Urothelium cell line (cell line): ENCODE results near the gene ARRDC5.
"Not testable (repeated sequence)": the region's sequence is repeated elsewhere in the genome, so short reads cannot be mapped to it uniquely, and the experiment has no call there.

ENCODE experiments used
- DNase-seq: peaks from one replicate; pipeline ENCODE4 v3.0.0; 2011; ENCODE audit warnings: low spot score, mixed read lengths
- FAIRE-seq: peaks from 2 replicates; lab custom pipeline; 2011; peaks lifted over from hg19 to GRCh38; lab: Jason Lieb, UNC

Gene ARRDC5

DNA sequence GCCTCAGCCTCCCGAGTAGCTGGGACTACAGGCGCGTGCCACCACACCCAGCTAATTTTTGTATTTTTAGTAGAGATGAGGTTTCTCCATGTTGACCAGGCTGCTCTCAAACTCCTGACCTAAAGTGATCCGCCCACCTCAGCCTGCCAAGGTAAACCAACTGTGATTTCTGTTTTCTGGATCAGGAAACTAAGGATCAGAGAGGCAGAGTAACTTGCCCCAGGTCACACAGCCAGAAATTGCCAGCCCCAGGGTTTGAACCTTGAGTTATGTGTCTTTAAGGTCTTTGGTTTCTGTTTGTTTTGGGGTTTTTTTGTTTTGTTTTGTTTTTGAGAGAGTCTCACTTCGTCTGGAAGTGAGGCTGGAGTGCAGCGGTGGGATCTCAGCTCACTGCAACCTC, 31.0 kb downstream of the ARRDC5 start:
- DNase-seq (no peak), FAIRE-seq (no peak)

DNA sequence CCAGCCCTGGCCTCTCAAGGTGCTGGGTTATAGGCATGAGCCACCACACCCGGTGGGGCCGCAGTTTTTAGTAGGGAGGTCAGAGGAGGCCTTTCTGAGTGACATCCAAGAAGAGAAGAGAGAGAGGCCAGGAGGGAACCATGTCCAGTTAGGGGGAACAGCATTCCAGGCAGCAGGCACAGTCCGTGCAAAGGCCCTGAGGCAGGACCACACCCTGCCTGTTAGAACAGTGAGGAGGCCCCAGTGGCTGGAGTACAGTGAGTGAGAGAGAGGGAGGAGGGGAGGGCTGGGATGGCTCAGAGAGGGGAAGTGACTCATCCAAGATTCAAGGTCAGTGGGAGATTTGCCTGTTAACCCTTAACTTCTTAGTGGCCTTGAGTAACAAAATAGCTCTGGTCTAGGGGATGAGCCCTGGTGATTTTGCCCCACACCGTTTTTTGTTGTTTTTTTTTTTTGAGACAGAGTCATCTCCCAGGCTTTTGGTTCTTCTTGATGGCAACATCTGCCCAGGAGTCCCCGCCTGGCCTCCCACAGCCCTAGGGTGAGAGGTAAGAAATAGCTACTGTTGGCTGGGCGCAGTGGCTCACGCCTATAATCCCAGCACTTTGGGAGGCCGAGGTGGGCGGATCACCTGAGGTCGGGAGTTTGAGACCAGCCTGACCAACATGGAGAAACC, 32.5 kb downstream of the ARRDC5 start:
- FAIRE-seq: no peak
- DNase-seq: peak; percentile 73

GRCh38 chr19:4868286-4868834, 34.3 kb downstream of the ARRDC5 start:
- FAIRE-seq: no peak
- no peak for DNase-seq

GRCh38 chr19:4867534-4868285, 35.0 kb downstream of the ARRDC5 start, which contains the start of gene PLIN3:
TSS of gene PLIN3 (minus strand) at chr19:4867667. CDS start at chr19:4861394, 6,273 bp downstream.
- FAIRE-seq: no peak
- peak; percentile 96 for DNase-seq

GRCh38 chr19:4866595-4867424, 35.9 kb downstream of the ARRDC5 start:
- DNase-seq: peak; percentile 35
- FAIRE-seq: no peak

DNA sequence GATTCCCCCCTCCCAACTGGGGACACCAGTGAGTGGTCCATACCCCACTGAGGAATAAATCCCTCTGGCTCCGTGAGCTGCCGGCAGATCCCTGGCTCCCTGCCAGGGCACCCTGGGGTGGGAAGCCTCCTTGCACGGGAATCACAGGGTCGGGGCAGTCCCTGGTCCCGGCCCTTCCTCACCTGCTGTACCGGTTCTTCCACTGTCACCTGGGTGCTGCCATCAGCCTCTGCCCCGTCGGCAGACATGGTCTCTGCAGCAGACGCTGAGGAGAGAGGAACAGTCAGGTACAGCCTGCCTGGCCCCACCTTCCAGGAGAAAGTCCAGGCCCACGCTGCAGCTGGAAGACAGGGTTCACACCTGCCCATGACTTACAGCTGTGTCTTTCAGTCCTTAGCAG, 41.5 kb downstream of the ARRDC5 start:
- FAIRE-seq: no peak
- DNase-seq: no peak

DNA sequence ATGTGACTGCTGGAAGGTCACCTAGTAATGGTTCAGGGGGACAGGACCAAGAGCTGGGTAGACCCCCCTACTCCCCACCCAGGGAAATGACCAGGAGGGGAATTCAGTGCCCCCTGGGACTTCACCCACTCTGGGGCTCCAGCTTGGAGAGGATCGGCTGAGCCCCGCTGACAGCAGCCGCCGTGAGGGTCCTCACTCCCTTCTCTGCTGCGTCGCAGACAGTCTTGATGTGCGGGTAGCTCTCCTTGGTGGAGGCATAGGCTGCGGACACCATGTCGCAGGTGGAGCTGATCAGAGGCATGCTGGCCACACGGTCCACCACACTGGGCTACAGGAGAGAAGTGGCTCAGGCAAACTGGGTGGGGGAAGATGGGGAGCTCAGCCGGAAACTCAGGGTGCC, 43.0 kb downstream of the ARRDC5 start:
- FAIRE-seq: no peak

DNA sequence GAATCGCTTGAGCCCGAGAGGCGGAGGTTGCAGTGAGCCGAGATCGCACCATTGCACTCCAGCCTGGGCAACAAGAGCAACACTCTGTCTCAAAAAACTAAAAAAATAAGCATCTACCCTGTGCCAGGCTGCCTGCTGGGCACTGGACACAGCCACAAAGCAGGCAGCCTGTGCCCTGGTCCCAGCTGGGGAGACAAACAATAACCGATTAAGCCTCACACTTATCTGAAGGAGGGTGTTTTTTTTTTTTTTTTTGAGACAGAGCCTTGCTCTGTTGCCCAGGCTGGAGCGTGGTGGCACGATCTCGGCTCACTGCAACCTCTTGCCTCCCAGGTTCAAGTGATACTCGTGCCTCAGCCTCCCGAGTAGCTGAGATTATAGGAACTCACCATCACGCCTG, 46.2 kb downstream of the ARRDC5 start:
- not testable (repeated sequence) for DNase-seq, FAIRE-seq

More for the DNA sequence above, 43.0 kb downstream of the ARRDC5 start:
- no peak for DNase-seq

GRCh38 chr19:4853506-4853905, 49.2 kb downstream of the ARRDC5 start:
- not testable (repeated sequence) for FAIRE-seq, DNase-seq

GRCh38 chr19:4852484-4852883, 50.2 kb downstream of the ARRDC5 start:
- FAIRE-seq (no peak), DNase-seq (no peak)

DNA sequence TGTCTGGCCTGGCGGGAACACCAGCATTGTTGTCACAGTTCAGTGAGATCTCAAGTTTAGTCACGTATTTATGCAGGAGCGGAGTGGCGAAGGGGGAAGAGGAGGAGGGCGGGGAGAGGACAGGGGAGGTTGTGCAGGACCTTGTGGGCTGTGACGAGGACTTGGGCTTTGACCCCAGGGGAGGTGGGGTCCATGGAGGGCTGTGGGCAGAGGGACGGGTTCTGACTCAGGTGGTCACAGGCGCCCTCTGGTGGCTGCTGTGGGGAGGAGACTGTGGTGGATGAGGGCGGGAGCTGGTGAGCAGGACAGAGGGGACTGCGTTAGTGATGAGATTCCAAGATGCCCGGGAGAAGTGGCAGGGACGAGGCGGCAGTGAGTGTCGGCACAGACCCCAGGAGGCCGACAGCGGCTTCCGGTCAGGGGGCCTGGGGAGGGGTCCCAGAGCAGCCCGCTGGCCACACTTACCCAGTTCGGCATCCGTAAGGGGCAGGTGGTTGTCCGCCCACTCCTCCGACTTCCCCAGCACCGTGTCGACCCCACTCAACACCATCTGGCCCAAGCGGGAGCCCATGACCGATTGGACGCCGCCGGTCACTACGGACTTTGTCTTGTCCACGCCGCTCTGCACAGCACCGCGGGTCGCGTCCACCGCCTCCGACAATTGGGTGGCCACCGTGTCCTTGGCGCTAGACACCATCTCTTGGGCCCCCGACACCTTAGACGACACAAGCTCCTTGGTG, 51.0 kb downstream of the ARRDC5 start:
- peak; percentile 60 for DNase-seq

GRCh38 chr19:4849019-4849418, 53.7 kb downstream of the ARRDC5 start:
- DNase-seq (no peak), FAIRE-seq (no peak)

More for the DNA sequence above, 51.0 kb downstream of the ARRDC5 start:
- no peak for FAIRE-seq

GRCh38 chr19:4847190-4847973, 55.3 kb downstream of the ARRDC5 start:
- FAIRE-seq (no peak), DNase-seq (no peak)

GRCh38 chr19:4845975-4846374, 56.7 kb downstream of the ARRDC5 start:
- not testable (repeated sequence) for FAIRE-seq, DNase-seq

DNA sequence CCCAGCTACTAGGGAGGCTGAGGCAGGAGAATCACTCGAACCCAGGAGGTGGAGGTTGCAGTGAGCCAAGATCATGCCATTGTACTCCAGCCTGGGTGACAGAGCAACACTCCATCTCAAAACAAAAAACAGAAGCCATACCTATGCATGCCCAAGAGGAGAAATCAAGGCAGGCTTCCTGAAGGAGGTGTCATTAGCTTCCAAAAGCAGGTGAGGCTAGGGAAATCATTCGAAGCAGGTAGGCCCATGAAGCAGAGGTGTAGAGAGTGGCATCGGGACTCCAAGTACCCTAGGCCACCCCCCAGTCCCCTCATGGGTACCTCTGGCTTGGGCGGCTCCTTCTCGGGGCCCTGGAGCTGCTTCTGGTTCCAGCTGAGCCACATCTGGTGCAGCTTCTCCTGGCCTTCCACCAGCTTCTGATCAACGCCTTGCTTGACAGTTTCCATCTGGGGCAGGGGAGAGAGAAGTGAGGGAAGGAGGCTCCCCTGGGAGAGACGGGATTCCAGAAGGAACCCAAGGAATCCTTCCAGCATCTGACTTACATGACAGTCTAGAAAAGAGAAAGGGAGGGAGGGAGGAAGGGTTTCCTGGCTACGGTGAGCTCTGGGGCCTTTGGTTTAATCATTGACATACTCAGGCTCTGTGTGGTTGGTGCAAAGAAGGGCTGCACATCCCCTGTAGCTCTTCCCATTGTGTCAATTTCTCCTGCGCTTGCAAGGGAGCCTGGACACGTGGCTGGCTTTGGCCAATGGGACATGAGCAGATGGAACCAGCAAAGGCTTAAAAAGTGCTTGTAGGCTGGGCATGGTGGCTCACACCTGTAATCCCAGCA, 58.1 kb downstream of the ARRDC5 start:
- DNase-seq (no peak), FAIRE-seq (no peak)

DNA sequence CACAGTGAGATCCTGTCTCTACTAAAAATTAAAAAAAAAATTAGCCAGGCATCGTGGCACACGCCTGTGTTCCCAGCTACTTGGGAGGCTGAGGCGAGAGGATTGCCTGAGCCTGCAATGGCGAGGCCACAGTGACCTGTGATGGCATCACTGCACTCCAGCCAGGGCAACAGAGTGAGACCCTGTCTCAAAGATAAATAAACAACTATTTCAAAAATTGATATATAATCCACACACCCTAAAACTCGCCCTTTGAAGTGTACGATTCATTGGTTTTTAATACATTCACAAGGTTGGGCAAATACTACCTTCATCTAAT, 59.1 kb downstream of the ARRDC5 start:
- no peak for FAIRE-seq
- no peak for DNase-seq
